ENCODE data around the gene ZNF74. TPM values are rescaled to one million over a fixed set of nuclear protein-coding genes. Genes with fewer than 3 reads are reported as not detected.

The ZNF74 gene
- total RNA-seq, 1 experiment from 2014 or later = 34.3 TPM

DNA sequence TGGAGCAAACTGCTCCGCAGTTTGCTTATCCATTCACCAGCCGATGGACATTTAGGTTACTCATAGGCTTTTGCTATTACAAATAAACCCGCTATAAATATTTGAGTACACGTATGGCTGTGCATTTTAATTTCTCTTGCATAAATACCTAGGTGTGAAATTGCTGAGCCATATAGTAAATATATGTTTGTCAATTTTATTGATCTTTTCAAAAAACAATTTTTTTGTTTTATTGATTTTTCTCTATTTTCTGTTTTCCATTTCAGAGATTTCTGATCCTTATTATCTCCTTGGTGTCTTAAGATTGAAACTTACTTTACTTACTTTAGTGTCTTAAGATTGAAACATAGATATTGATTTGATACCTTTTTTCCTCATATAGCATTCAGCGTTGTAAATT, 4.5 kb downstream of the ZNF74 start:
- no peak overlapping the region for H2BK15ac ChIP-seq (ENCODE audit: low read depth, low read length)
- peaks cover 2% of the 10 kb centered on the region for H3K79me1 ChIP-seq (ENCODE audit: insufficient read depth, low read depth, low read length, poor library complexity, severe bottlenecking)
- H4K8ac ChIP-seq (replicated peaks; ENCODE audit: insufficient read length, low read depth, low read length) = no peak overlapping the region
- peaks cover 4% of the 10 kb centered on the region for H3K23me2 ChIP-seq (ENCODE audit: insufficient read length, low read depth, low read length, poor library complexity, severe bottlenecking)
- no peak overlapping the region for H4K91ac ChIP-seq (ENCODE audit: insufficient read length, low read depth, low read length)
- DNase-seq = no peak
- peaks cover 8% of the 10 kb centered on the region; the same call in 1 of the 2 replicates for H3K4me1 ChIP-seq (ENCODE audit: insufficient read depth, low read length)
- peaks cover 20 to 22% of the 10 kb centered on the region in 2 experiments for H3K4me1 Mint-ChIP-seq
- no peak overlapping the region for H3K27ac ChIP-seq (ENCODE audit: insufficient read length, low read depth, low read length)
- WGBS (ENCODE audit: extremely low coverage, insufficient read length, low lambda C conversion rate) = no CpG with 5 or more reads among the region's 5 CpGs
- H3K27me3 ChIP-seq (ENCODE audit: insufficient read depth, low read length) = no peaks in the 10 kb centered on the region
- no peak overlapping the region for H3K9ac ChIP-seq (ENCODE audit: extremely low read depth, insufficient read length, low read length)
- H3K36me3 Mint-ChIP-seq (ENCODE audit: insufficient read depth in 1 of 3, low read depth in 3 of 3) = peaks cover 18 to 35% (median 32%) of the 10 kb centered on the region in 3 experiments
- peaks cover 7% of the 10 kb centered on the region; the same call in 1 of the 2 replicates for H3K79me2 ChIP-seq (ENCODE audit: insufficient read depth, low read length)
- no peak overlapping the region for H2BK5ac ChIP-seq (ENCODE audit: insufficient read length, low read length)
- no peaks in the 10 kb centered on the region; the same call in 1 of the 2 replicates for H3K27me3 Mint-ChIP-seq (ENCODE audit: low read depth)
- H3T11ph ChIP-seq (ENCODE audit: low read length) = no peak overlapping the region
- H3K9me3 ChIP-seq (ENCODE audit: control insufficient read depth, low read depth, low read length) = no peaks in the 10 kb centered on the region
- TF ChIP-seq, protein P1, sequence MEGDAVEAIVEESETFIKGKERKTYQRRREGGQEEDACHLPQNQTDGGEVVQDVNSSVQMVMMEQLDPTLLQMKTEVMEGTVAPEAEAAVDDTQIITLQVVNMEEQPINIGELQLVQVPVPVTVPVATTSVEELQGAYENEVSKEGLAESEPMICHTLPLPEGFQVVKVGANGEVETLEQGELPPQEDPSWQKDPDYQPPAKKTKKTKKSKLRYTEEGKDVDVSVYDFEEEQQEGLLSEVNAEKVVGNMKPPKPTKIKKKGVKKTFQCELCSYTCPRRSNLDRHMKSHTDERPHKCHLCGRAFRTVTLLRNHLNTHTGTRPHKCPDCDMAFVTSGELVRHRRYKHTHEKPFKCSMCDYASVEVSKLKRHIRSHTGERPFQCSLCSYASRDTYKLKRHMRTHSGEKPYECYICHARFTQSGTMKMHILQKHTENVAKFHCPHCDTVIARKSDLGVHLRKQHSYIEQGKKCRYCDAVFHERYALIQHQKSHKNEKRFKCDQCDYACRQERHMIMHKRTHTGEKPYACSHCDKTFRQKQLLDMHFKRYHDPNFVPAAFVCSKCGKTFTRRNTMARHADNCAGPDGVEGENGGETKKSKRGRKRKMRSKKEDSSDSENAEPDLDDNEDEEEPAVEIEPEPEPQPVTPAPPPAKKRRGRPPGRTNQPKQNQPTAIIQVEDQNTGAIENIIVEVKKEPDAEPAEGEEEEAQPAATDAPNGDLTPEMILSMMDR (conservative IDR thresholded peaks at IDR 0.05) = no peak
- no peak overlapping the region for H2BK12ac ChIP-seq (ENCODE audit: insufficient read length, low read depth, low read length)
- H3K9me3 Mint-ChIP-seq = no peaks in the 10 kb centered on the region
- H3K56ac ChIP-seq (ENCODE audit: insufficient read length, low read depth, low read length) = no peak overlapping the region
- no peak overlapping the region for H3K14ac ChIP-seq (ENCODE audit: insufficient read depth, low read length)
- H2BK120ac ChIP-seq (ENCODE audit: low read depth, low read length, poor library complexity, severe bottlenecking) = no peak overlapping the region
- no peak overlapping the region for H3K4me3 Mint-ChIP-seq
- H3K23ac ChIP-seq (ENCODE audit: insufficient read length, low read depth, low read length) = no peak overlapping the region
- H4K5ac ChIP-seq (ENCODE audit: insufficient read length, low read depth, low read length) = no peak overlapping the region
- no peak overlapping the region for H3K4ac ChIP-seq (ENCODE audit: low read depth, low read length)
- no peak overlapping the region for H3K4me2 ChIP-seq (ENCODE audit: insufficient read depth, insufficient read length, low read length)
- no peak overlapping the region for H3K27ac Mint-ChIP-seq
- H2BK20ac ChIP-seq (ENCODE audit: low read depth, low read length, poor library complexity, severe bottlenecking) = no peak overlapping the region
- H2AFZ ChIP-seq (ENCODE audit: low read length) = no peak overlapping the region
- H3K18ac ChIP-seq (ENCODE audit: insufficient read length, low read depth, low read length) = no peak overlapping the region
- H4K20me1 ChIP-seq (ENCODE audit: control insufficient read depth, insufficient read depth, insufficient read length) = no peaks in the 10 kb centered on the region
- H2AK5ac ChIP-seq (ENCODE audit: insufficient read length, low read length) = no peak overlapping the region

Measured in H9 (cell line).